HEK293 (cell line): ENCODE measurements around the gene STX1B.

Experiments
- CTCF ChIP-seq: fragments of 450-650 bp; formaldehyde crosslinking; IDR thresholded peaks from 2 replicates; pipeline ENCODE4 v1.5.1; 2016; ENCODE audit warnings: missing biosample characterization, missing genetic modification characterization
- ZBTB7A ChIP-seq: fragments of 450-650 bp; formaldehyde crosslinking; IDR thresholded peaks from 2 replicates; pipeline ENCODE4 v1.5.1; 2016; ENCODE audit warnings: low read depth, missing biosample characterization, missing genetic modification characterization
- ZNF23 ChIP-seq: fragments of 450-650 bp; formaldehyde crosslinking; IDR thresholded peaks from 2 replicates; pipeline ENCODE4 v1.5.1; 2016; ENCODE audit warnings: missing biosample characterization, missing genetic modification characterization, borderline replicate concordance
- ZNF529 ChIP-seq: fragments of 450-650 bp; formaldehyde crosslinking; IDR thresholded peaks from 2 replicates; pipeline ENCODE4 v1.5.1; 2017; ENCODE audit warnings: missing genetic modification characterization, missing biosample characterization; ENCODE audit not compliant: insufficient replicate concordance
- ZNF660 ChIP-seq: fragments of 450-650 bp; IDR thresholded peaks from 2 replicates; pipeline ENCODE4 v1.5.1; 2018; ENCODE audit warnings: missing biosample characterization, mild to moderate bottlenecking, missing genetic modification characterization

GRCh38 chr16:31043352-31043751, 32.9 kb upstream of the STX1B start:
- TF ChIP-seq ZNF529 (tag by site-specific recombination) (no peak), CTCF (tag by site-specific recombination) (no peak), ZNF660 (no peak), ZBTB7A (no peak), ZNF23 (tag by site-specific recombination) (no peak)
